ENCODE measurements around the gene SLC37A1.
A peak's percentile ranks its signal among the peaks of the same experiment; 100 is the strongest.

SLC37A1 gene

GRCh38 chr21:42479582-42479981 is 34.1 kb upstream of the SLC37A1 start:
- DNase-seq (ENCODE audit: low read depth in 3 of 3) = no peak

GRCh38 chr21:42480736-42481135 is 32.9 kb upstream of the SLC37A1 start:
- DNase-seq (ENCODE audit: low read depth in 3 of 3) = no peak

- DNase-seq (ENCODE audit: low read depth in 3 of 3) = no peak
Measured at GRCh38 chr21:42481169-42481568, 32.5 kb upstream of the SLC37A1 start.

- no peak for DNase-seq (ENCODE audit: low read depth in 3 of 3)
Measured at GRCh38 chr21:42484966-42485365, 28.7 kb upstream of the SLC37A1 start.

- no peak for DNase-seq (ENCODE audit: low read depth in 3 of 3)
Measured at GRCh38 chr21:42486072-42486471, 27.6 kb upstream of the SLC37A1 start.

GRCh38 chr21:42486531-42486930 is 27.1 kb upstream of the SLC37A1 start:
- DNase-seq (ENCODE audit: low read depth in 3 of 3) = no peak

GRCh38 chr21:42489006-42489563 is 24.6 kb upstream of the SLC37A1 start:
- no peak for DNase-seq (ENCODE audit: low read depth in 3 of 3)

- no peak for DNase-seq (ENCODE audit: low read depth in 3 of 3)
Measured at GRCh38 chr21:42489991-42490390, 23.7 kb upstream of the SLC37A1 start.

- DNase-seq (ENCODE audit: low read depth in 3 of 3) = no peak
Measured at GRCh38 chr21:42490720-42491119, 22.9 kb upstream of the SLC37A1 start.

- no peak for DNase-seq (ENCODE audit: low read depth in 3 of 3)
Measured at GRCh38 chr21:42491328-42491727, 22.3 kb upstream of the SLC37A1 start.

- no peak for DNase-seq (ENCODE audit: low read depth in 3 of 3)
Measured at GRCh38 chr21:42492201-42492600, 21.5 kb upstream of the SLC37A1 start.

GRCh38 chr21:42493109-42494060 is 20.3 kb upstream of the SLC37A1 start:
- no peak for DNase-seq (ENCODE audit: low read depth in 3 of 3)

- DNase-seq (ENCODE audit: low read depth in 3 of 3) = no peak
Measured at GRCh38 chr21:42495027-42495426, 18.6 kb upstream of the SLC37A1 start.

- DNase-seq (ENCODE audit: low read depth in 3 of 3) = no peak
Measured at GRCh38 chr21:42495765-42496119, 17.9 kb upstream of the SLC37A1 start.

- DNase-seq (ENCODE audit: low read depth in 3 of 3) = peak; percentile 99
Measured at GRCh38 chr21:42496120-42496838, 17.4 kb upstream of the SLC37A1 start, which contains the start of gene RSPH1. TSS of gene RSPH1 (minus strand) at chr21:42496224. CDS start at chr21:42496186, 38 bp downstream.

GRCh38 chr21:42496839-42497202 is 16.8 kb upstream of the SLC37A1 start:
- DNase-seq (ENCODE audit: low read depth in 3 of 3) = peak in 1 of 3 experiments; percentile 2

GRCh38 chr21:42498012-42498411 is 15.6 kb upstream of the SLC37A1 start:
- DNase-seq (ENCODE audit: low read depth in 3 of 3) = no peak

- DNase-seq (ENCODE audit: low read depth in 3 of 3) = no peak
Measured at GRCh38 chr21:42499444-42500112, 14.1 kb upstream of the SLC37A1 start.

- DNase-seq (ENCODE audit: low read depth in 3 of 3) = no peak
Measured at GRCh38 chr21:42500225-42500624, 13.4 kb upstream of the SLC37A1 start.

GRCh38 chr21:42500736-42501135 is 12.9 kb upstream of the SLC37A1 start:
- no peak for DNase-seq (ENCODE audit: low read depth in 3 of 3)

- DNase-seq (ENCODE audit: low read depth in 3 of 3) = no peak
Measured at GRCh38 chr21:42503711-42504110, 9.9 kb upstream of the SLC37A1 start.

Data from stimulated activated CD4-positive, alpha-beta T cell treated with anti-CD3 and anti-CD28 coated beads, TNF-alpha, amount 100 ng/mL, for 4 hours (primary cell).